ENCODE measurements around the gene CDC5L.

DNA sequence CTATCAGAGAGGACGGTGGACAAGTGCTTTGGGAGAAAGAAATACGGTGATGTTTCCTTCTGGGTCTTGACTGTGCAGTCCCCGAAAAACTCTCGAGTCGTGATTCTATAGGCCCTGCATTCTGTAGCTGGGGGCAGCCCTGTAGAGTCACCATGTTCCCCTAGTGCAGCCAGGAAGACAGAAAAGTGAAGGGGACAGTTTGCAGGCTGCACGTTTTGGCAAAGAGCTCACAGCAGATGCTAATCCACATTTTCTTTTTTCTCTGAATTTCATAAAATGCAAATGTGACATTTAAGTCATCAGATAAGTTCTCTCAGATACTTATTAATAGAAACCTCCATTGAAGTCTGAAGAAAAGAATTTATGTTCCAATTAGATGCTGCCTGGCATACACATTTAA, 25.6 kb upstream of the CDC5L start:
- TF ChIP-seq, protein P1, sequence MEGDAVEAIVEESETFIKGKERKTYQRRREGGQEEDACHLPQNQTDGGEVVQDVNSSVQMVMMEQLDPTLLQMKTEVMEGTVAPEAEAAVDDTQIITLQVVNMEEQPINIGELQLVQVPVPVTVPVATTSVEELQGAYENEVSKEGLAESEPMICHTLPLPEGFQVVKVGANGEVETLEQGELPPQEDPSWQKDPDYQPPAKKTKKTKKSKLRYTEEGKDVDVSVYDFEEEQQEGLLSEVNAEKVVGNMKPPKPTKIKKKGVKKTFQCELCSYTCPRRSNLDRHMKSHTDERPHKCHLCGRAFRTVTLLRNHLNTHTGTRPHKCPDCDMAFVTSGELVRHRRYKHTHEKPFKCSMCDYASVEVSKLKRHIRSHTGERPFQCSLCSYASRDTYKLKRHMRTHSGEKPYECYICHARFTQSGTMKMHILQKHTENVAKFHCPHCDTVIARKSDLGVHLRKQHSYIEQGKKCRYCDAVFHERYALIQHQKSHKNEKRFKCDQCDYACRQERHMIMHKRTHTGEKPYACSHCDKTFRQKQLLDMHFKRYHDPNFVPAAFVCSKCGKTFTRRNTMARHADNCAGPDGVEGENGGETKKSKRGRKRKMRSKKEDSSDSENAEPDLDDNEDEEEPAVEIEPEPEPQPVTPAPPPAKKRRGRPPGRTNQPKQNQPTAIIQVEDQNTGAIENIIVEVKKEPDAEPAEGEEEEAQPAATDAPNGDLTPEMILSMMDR (IDR thresholded peaks at IDR 0.05) = no peak
- no peak for TF ChIP-seq POLR2A (IDR thresholded peaks at IDR 0.05)

Measured in prostate gland (tissue), 2 donors.